Globus pallidus (tissue), 1 donor: Measurements from ENCODE around the gene RBM8A.

Source experiments
- DNase-seq: peaks from one replicate; pipeline ENCODE4 v3.0.0-alpha.2; 2015; ENCODE audit warnings: low spot score

The RBM8A gene

DNA sequence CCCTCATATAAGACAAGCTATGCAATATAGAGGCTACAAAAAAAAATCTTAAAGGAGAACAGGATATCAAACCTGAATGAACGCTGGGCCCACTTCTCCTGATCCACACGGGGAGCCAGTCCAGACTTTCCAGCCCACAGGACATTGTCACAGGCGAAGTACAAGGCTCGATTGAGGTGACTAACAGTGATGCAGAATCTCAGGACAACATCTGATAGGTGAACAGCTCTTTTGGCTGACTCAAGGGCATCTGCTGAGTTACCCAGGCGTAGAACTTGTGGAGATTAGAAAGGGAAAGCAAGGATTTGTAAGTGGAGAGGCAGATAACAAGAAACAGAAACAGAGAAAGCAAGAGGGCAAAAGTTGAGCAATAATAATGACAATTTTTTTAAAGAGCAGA lies 10.5 kb downstream of the RBM8A start:
- no peak for DNase-seq

DNA sequence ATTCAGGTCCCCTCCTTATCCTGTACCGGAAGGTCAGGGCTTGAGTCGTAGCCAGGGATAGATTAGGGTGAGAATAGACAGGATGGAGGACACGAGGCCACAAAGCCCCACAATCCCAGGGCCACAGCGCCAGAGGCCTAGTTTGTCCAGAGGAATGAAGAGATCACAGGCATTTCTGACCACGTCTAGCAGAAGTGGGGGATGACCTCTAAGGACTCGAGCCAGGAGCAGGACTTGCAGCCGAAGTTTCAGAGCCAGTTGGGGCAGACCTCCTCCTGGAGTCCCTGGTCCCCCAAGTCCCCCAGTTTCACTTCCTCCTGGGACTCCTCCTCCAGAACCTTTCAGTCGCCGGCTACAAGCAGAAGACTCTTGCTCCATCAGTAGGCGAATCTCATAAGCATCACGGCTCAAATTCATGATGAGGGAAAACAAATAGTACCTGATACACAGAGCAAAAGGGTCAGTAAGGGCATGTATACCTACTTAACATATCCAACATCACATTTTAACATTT lies 15.1 kb downstream of the RBM8A start:
- DNase-seq, result no peak

DNA sequence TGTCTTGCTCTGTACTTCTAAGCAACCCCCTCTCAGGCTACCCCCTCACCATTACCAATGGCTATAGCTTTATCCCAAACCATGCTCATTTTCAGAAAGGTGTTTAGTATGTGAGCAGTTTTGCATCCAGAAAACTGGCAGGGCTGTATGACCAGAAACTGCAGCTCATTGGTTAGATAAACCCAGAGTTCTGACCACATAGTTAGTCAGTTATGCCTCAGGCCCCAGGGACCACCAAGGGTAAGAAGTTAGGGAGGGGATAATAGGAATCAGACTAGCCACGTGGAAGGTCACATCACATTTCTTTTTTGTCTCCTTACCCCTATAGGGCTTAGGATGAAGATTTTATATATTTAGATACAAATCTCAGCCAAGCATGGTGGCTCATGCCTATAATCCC lies 18.6 kb downstream of the RBM8A start:
- no peak for DNase-seq

DNA sequence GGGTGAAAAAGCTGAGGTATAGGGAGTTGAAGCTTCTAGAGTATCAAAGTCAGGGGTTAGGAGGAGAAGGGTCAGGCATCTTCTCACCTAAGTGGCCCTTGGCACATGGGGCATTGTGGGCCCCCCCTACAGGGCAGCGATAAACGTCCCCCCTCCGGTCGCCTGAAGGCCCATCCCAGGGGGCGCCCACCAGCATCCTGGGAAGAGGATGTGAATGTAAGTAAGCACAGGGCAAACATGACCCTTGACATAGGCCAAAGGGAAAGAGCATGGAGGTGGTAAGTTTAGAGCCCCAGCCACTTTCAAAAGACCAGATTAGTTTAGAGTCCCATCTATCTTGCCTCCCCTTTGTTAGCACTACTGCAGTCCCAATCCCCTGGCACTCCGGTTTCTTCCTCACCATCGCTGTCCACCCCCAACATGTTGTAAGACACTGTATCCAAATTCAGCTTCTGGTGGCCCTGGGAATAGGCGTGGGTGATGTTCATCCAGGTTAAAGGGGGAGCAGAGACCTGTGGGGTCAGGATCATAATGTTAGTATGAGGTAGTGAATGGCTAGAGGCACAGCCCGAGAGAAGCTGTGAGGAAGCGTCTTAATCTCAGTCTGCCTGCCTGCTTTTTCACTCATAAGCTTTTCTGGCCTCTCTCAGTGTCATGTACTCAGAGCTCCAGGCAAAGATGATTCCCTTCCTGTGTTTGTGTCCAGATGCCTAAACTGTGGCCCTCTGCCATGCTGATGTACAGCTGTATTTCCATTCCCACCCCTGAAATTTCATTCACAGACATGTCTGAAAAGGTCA lies 20.1 kb downstream of the RBM8A start:
- no peak for DNase-seq

DNA sequence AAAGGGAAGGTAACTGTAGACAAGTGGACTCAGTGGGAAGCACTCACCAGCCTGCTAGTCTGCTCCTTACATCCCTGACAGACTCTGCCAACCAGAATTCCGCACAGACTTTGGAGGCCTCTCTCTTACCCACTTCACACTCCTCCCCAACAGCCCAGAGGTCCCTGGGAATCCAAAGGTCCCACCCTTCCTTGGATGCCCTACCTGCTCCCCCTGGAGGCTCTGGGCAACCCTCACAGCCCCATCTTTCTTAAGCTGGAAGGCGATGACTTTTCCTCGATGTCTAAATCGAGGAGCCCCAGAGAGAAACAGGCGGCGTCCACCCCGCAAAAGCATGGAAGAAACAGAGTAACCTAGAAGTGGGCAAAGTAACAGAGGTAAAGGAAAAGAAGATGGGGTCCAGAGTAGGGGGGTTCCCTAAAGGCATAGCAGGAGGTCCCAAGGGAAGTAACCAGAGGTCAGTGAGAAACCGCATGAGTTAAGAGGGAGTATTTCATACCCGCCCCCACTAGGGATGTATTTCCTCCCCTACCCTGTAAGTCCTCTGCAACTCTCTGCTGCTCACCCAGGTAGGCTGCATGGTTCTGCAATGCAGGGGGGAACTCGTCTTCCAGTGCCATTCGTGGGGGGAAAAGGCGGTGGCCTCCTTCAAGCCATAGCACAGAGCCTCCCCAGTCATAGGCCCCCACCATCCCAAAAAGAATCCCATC lies 25.8 kb downstream of the RBM8A start:
- no peak for DNase-seq

DNA sequence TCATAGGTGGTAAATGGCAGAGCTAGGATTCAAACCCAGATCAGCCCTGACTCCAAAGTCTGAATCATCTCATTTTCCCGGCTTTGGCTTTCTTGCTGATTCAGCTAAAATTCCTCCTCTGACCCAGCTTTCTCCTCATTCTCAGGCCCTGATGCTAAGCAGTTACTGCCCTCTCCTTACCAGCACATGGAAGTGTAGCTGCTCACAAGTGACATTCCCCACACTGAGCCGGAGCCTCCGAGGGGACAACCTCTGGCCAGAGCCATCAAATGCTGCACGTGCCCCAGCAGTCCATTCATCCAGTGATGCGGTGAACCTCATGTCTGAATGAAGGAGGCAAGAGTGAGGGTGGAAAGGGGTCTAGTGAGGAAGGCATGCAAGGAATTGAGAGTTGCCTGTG lies 28.5 kb downstream of the RBM8A start:
- no peak for DNase-seq

DNA sequence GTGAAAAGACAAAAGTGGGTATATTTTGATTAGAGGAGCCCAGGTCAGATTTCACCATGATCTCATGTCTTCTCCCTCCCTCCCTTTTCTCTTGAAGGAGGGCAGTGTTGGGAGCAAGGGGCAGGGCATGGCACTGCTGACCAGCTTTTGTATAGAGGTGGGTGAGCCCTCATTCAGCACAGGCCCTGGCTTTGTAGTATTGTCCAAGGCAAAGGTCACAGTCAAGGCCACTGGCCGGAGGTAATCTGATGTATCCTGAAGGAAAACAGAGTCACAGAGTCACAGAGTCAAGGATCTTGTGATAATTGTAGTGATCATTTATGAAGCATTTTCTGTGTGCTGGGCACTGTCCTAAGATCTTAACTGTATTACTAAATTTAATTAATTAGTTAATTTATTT lies 29.3 kb downstream of the RBM8A start:
- no peak for DNase-seq

DNA sequence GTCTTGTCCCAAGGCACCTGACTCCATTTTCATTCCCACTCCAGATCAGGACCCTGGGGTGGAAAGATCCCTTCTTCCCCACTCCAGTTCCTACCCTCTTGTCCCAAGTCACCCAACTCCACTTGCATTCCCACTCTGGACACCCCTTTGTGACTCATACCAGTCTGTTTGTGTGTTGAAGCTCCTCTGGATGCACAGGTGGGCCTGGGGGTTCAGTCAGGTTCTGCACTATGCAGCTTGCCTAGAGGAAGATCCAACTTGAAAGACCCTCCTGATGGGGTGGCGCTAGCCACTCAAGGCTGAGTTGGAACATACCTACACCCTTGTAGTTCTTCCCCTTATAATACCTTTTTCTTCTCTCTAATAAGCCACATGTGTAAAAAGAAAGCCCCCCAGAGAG lies 31.8 kb downstream of the RBM8A start:
- no peak for DNase-seq

DNA sequence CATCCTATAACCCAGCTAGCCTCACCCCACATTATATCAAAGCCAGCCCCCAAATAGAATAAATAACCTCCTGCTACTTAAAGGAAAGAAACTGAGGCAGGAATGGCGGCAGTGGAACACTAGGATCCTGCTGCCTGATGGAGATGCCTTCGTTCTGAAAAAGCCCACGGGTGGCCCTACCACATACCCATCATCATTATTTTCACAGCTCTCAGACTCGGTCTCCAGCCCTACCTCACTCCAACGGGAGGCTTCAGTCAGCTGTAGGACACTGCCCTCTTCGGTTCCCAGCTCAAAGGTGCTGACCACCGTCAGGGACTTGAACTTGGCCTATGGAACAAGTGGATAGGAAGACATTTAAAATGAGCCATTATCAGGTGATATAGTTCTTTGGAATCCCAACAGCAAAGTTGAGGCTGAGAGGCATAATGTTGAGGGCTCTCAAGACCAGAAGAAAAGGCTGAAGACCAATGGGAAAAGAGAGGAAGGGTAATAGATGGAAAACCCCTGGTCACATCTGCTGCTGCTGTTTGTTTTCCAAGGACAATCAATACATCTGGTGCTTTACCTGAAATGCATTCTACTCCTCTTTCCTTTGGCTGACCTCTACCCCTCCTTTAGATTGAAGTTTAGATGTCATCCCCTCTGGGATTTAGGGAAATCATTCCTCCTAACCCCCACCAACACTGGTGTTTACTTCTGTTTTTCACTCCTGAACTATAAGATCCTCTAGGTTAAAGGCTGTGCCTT lies 33.8 kb downstream of the RBM8A start:
- DNase-seq, result no peak

DNA sequence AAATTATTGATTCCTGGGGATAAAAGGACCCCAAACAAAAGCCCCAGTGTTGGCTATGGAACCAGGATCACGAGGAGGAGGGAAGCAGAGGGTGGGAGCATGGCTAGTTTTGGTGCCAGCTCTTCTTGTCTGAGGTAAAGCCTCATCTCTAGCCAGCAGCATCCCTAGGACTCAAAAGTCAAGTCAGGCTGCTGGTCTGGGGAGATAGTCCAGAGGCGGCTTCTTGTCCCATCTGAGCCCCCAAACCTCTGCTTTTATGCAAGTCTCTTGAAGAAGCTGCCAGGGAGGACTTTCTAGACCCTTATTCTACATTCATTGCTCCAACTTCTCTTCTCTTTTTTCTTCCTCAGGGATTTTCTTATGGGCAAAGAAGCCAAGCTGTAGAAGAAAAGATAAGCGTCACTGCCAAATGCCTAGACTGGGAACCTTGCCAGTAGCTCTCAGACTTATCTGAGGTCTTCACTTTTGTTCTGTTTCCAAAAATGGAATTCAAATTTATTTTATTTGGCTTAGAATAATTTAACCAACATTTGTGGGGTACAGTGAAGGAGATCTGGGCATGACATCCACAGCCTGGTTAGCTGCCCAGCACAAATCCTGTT lies 34.7 kb downstream of the RBM8A start:
- DNase-seq, result no peak

DNA sequence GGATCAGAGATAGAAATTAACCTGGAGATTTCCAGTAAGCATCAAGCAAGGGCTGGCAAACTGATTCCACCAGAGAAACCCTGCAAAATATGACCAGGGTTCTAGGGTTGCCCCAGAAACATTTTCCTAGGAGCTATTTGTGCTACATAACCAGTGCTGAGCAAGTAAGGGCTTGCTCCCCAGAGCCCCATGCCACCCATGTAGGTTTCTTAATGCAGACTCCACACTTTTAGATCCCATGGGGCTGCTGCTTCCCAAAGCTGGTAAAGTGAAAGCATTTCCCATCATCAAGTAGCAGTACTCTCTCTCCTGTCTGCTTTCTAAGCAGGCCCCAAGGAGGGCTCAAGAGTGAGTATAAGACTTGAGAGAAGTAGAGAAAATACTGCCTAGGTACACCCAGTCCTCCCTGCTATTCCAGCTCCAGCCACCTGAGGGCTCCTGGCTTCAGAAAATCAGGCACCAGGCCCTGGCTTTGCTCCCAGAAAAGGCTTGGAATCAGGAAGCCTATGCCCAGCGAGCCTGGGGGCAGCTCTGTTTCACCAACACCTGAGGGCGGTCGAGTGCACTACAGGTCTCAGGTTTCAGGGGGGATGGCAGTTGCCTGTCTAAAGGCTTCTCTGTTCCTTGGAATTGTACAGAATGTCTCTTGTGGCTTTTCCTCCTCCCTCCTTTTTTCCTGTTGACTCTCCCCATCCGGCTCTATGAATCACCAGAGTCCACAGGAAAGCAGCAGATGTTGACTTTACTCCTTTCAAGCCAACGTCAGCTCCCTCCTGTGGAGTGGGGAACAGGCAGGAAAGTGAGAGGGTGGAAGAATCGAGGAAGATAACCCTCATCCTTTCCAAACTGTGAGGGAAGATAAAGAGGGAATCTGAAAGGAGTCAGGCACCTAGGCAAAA lies 35.4 kb downstream of the RBM8A start:
- peak; percentile 88 for DNase-seq

DNA sequence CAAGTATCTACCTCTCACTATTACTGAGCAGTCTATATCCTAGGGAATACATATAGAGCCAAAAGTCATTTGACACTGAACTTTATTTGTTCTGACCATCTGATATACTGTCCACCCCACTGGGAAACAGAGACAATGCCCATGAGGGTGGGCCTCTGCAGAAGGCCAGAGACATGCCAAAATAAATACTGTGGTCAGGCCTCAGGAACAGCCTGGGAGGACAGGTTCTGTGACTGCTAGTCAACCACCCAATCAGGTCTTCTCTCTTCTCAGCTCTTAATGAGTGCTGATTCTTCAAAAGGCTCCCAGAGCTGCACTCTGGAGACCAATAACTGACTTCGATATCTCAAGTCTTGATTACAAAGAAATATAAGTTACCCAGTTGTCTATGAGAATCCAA lies 36.1 kb downstream of the RBM8A start:
- no peak for DNase-seq

DNA sequence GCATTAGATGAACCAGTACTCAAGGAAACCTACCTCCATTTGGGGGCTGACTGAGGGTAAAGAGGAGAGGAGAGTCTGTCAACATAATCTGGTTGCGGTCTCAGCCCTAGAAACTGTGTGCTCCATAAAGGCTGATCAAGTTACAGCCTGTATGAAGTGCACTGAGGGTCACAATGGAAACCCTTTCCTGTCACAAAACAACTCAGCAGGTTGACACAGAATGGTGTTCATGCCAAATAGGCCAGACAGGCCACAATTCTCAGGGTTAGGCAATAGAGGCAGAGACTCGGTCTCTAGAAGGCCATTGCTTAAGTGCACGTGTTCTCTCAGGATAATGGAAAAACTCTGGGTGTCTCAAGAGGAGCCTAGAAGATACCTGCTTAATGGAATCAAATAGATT lies 37.6 kb downstream of the RBM8A start:
- no peak for DNase-seq

DNA sequence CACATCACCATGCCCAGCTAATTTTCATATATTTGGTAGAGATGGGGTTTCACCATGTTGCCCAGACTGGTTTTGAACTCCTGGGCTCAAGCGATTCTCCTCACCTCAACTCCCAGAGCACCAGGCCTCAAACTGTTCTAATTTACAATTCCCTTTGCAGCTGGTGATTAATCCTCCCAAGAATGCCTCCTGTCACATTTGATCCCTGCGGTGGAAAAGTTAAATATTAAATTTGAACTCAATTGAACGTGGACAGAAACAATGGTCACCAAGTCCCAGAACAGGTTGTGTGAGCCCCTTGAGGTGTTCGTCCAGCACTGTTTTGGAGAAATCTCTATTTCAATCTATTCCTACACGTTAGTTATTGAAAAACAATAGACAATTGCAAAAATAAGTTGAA lies 39.7 kb downstream of the RBM8A start:
- DNase-seq, result no peak

DNA sequence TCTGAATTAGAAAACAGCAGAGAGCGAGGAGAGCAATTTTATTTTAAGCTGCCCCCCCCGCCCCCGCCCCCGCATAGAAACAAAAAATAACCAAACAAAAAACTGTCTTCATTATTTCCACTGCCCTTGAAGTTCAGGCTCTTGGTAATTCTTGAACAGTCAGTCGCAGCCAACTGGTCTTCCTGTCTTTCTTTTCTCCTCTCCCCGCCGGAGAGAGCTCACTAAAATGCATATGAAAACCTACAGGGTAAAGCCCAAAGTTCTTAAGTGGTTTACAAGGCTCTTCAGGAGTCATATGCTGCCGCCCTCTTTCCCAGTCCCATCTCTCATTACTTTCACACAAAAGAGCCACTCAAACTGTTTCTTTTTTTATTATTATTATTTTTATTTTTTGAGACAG lies 40.5 kb downstream of the RBM8A start:
- DNase-seq, result no peak

DNA sequence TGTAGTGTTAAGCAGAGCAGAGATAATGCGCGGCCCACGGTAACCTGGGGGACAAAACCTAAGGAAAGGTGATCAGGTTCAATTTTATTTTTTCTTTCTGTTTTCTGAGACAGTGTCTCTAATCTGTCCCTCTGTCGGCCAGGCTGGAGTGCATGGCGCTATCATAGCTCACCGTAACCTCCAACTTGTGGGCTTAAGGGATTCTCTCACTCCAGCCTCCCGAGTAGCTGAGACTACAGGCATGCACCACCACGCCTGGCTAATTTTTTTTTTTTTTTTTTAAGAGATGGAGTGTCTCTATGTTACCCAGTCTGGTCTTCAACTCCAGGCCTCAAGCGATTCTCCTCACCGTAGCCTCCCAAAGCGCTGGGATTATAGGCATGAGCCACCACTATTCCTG lies 40.9 kb downstream of the RBM8A start:
- DNase-seq, result no peak

DNA sequence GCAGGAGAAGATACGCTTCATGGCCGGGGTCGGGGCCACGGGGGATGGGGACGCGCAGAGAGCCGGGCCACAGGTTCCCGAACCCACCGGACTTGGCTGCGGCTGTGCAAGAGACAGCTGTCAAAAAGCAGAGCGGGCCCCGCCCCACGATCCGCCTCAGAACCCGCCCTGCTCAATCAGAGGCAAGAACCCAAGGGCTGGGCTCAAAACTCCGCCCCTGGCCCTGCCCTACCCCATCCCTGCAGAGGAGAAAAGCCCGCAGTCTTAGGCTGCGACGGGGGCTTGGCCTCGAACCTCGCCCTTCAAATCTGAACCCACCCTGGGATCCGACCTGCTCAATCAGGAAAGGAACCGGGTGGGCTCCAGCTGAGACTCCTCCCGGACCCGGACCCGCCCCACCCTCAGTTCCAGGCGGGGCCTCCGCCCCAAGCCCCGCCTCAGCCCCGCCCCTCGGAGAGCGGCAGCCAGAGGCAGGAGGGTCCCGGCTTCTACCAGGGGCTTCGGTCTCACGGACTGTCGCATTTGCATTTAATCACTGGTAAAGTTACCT lies 41.5 kb downstream of the RBM8A start, which contains the start of gene ANKRD35:
Gene ANKRD35 (minus strand): TSS at position 129 of the 550 bp plus-strand sequence. CDS start 108 bp downstream, at position 21.
- peak; percentile 77 for DNase-seq

DNA sequence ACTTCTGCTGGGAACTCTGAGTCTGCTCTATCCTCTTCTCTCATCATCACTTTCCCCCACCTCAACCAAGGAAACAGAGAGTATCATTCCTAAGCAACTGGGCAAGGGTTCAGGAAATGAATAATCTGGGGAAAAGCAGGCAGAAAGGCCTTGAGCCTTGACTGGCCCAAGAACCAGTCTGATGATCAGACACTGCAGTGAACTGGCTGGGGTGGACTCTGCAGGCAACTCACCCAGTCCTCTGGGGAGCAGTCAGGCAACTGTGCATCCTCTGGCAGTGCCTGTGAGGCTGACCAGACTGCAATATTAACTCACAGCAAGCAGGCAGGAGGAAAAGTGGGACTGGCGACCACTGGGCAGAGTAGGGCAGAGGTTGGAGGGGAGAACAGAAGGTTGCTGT lies 42.6 kb downstream of the RBM8A start:
- DNase-seq, result no peak

DNA sequence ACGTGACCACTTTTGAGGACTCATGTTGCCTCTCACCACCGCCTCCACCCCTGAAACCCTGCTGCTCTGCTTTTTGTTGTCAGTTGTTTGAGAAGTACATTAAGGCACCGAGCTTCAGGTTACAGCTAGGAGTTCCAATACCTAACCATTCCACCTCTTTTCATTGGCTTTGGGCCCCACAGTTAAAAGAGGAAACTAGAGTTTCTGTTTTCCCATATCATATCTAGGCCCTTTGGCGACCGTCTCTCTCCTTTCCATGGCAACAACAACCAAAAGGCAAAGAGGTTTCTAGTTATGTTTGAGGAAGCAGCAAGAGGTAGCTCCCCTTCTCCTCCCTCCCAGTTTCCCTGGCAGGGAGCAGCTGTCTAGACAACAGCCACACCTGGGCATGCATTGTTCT lies 47.5 kb downstream of the RBM8A start:
- no peak for DNase-seq

DNA sequence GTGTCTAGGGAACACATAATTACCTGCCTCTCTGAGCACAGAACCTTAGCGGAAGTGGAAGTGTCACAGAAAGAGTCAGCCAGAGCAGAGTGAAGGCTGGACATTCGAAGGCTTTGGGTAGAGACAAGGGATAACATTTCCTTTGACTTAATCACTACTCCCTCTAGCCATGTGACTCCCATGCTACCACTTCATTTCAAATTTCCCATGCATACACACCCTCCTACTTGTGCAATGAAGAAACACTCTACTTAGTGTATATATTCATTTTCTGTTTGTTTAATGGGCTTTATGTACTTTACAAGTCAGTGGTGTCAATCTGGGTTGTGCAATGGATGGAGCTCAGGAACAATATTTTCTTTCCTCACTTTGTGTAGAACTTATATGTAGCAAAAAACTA lies 48.6 kb downstream of the RBM8A start:
- no peak for DNase-seq

DNA sequence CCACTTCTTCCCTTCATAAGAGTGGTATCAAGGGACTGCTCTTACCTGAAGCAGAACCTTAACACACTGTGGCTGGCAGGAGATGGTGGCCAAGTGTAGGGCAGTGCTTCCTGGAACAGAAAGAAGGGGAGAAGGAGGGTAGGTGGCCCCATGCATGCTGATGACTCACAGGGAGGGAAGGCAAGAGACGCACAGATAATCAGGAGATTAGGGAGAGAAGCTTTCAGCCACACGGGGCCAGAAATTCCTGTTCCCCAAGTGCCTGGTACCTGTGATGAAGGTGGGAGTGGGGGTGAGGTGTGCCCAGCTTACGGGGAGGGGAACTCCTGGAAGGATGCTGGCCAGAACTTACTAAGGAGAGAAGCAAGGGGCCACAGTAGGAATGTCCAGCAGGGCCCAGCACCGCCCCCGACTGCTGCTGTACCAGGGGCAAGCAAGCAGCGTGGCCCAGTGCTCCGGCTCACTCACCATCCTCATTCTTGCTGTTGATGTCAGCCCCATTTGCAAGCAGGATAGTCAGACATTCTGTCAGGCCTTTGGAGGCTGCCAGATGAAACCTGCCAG lies 49.3 kb downstream of the RBM8A start:
- no peak for DNase-seq
